ENCODE measurements around the gene RBM8A. TPM values are rescaled to one million over a fixed set of nuclear protein-coding genes. Genes with fewer than 3 reads are reported as not detected.
A peak's percentile ranks its signal among the peaks of the same experiment; 100 is the strongest.

RBM8A gene
- total RNA-seq, 1 experiment from 2014 or later, result 482 TPM

GRCh38 chr1:145895471-145895870 lies 31.8 kb downstream of the RBM8A start:
- TF ChIP-seq, protein P1, sequence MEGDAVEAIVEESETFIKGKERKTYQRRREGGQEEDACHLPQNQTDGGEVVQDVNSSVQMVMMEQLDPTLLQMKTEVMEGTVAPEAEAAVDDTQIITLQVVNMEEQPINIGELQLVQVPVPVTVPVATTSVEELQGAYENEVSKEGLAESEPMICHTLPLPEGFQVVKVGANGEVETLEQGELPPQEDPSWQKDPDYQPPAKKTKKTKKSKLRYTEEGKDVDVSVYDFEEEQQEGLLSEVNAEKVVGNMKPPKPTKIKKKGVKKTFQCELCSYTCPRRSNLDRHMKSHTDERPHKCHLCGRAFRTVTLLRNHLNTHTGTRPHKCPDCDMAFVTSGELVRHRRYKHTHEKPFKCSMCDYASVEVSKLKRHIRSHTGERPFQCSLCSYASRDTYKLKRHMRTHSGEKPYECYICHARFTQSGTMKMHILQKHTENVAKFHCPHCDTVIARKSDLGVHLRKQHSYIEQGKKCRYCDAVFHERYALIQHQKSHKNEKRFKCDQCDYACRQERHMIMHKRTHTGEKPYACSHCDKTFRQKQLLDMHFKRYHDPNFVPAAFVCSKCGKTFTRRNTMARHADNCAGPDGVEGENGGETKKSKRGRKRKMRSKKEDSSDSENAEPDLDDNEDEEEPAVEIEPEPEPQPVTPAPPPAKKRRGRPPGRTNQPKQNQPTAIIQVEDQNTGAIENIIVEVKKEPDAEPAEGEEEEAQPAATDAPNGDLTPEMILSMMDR (conservative IDR thresholded peaks at IDR 0.05; ENCODE audit: low read depth, low read length), result no peak
- TF ChIP-seq EZH2 (IDR thresholded peaks at IDR 0.05; ENCODE audit: low read length, unreplicated experiment) (no peak), EZH2phosphoT487 (IDR thresholded peaks at IDR 0.05; ENCODE audit: borderline replicate concordance, low read length) (no peak)
- Histone ChIP-seq H3K27ac (ENCODE audit: low read length) (no peak overlapping the region), H2AFZ (ENCODE audit: low read length) (no peak overlapping the region), H3K4me3 (ENCODE audit: low read length) (no peak overlapping the region), H3K9me2 (replicated peaks; ENCODE audit: low read length) (no peaks in the 10 kb centered on the region), H4K20me1 (ENCODE audit: low read length) (no peaks in the 10 kb centered on the region), H3K79me2 (ENCODE audit: low read length) (no peaks in the 10 kb centered on the region), H3K27me3 (ENCODE audit: low read length) (no peaks in the 10 kb centered on the region), H3K9ac (ENCODE audit: low read length) (no peak overlapping the region), H3K36me3 (ENCODE audit: low read depth, low read length) (no peaks in the 10 kb centered on the region), H3K9me3 (ENCODE audit: low read length) (no peaks in the 10 kb centered on the region), H3K4me2 (ENCODE audit: low read length) (no peak overlapping the region), H3F3A (ENCODE audit: low read length, unreplicated experiment) (peaks cover 9% of the 10 kb centered on the region), H3K4me1 (ENCODE audit: insufficient read depth, low read length) (peaks cover 26% of the 10 kb centered on the region)
- no peak for ATAC-seq
- ChIA-PET POLR2A (ENCODE audit: unreplicated experiment) (no interaction called here), CTCF (no interaction called here)
- intact Hi-C loops (cut with micrococcal nuclease), result no loop called here
- no peak for DNase-seq
- BruUV-seq (replicated peaks), result no TSS peak

GRCh38 chr1:145893306-145894055 lies 33.8 kb downstream of the RBM8A start:
- Histone ChIP-seq H3K79me2 (ENCODE audit: low read length) (no peaks in the 10 kb centered on the region), H3K27ac (ENCODE audit: low read length) (peak overlapping the region; percentile 95), H3K9ac (ENCODE audit: low read length) (peak overlapping the region; percentile 74; the same call in 1 of the 2 replicates), H3K9me3 (ENCODE audit: low read length) (no peaks in the 10 kb centered on the region), H3K36me3 (ENCODE audit: low read depth, low read length) (no peaks in the 10 kb centered on the region), H3K4me2 (ENCODE audit: low read length) (peak overlapping the region; percentile 75; the same call in 1 of the 2 replicates), H2AFZ (ENCODE audit: low read length) (no peak overlapping the region), H3F3A (ENCODE audit: low read length, unreplicated experiment) (peaks cover 10% of the 10 kb centered on the region), H4K20me1 (ENCODE audit: low read length) (no peaks in the 10 kb centered on the region), H3K4me3 (ENCODE audit: low read length) (no peak overlapping the region), H3K4me1 (ENCODE audit: insufficient read depth, low read length) (peaks cover 36% of the 10 kb centered on the region), H3K9me2 (replicated peaks; ENCODE audit: low read length) (no peaks in the 10 kb centered on the region), H3K27me3 (ENCODE audit: low read length) (no peaks in the 10 kb centered on the region)
- no TSS peak for BruUV-seq (replicated peaks)
- no peak for DNase-seq
- CTCF ChIA-PET, result interaction anchor here (1.1 to 2.4 kb wide), 2 partner anchors 18 to 86 kb away, joined by 7 to 18 read pairs; no protein-coding TSS in a partner anchor
- ATAC-seq, result no peak
- TF ChIP-seq EZH2phosphoT487 (IDR thresholded peaks at IDR 0.05; ENCODE audit: borderline replicate concordance, low read length) (no peak), EZH2 (IDR thresholded peaks at IDR 0.05; ENCODE audit: low read length, unreplicated experiment) (no peak)
- TF ChIP-seq, protein P1 (conservative IDR thresholded peaks at IDR 0.05; ENCODE audit: low read depth, low read length), result no peak
- intact Hi-C loops (cut with micrococcal nuclease), result no loop called here
- POLR2A ChIA-PET (ENCODE audit: unreplicated experiment), result interaction anchor here (0.6 kb wide), 1 partner anchor 15 kb away, joined by 4 read pairs; no protein-coding TSS in a partner anchor

All from PC-3 (cell line).